Measurements from ENCODE around the gene RPS6KB1.
"Not testable (repeated sequence)": the region's sequence is repeated elsewhere in the genome, so short reads cannot be mapped to it uniquely, and the experiment has no call there.

RPS6KB1 gene

DNA sequence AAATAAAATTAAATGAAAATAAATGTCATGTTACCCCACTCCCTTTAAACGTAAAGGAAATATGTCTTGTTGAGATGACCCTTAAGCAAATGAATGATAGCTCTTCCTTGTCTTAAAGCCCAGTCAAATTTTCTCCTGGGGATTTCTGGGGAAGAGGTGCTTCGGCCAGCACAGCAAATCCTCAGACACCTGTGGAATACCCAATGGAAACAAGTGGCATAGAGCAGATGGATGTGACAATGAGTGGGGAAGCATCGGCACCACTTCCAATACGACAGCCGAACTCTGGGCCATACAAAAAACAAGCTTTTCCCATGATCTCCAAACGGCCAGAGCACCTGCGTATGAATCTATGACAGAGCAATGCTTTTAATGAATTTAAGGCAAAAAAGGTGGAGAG, 53.5 kb downstream of the RPS6KB1 start:
- DNase-seq, result not testable (repeated sequence)

DNA sequence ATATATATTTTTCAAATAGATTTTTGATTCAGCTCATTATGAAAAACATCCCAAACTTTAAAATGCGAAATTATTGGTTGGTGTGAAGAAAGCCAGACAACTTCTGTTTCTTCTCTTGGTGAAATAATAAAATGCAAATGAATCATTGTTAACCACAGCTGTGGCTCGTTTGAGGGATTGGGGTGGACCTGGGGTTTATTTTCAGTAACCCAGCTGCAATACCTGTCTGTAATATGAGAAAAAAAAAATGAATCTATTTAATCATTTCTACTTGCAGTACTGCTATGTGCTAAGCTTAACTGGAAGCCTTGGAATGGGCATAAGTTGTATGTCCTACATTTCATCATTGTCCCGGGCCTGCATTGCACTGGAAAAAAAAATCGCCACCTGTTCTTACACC, 54.4 kb downstream of the RPS6KB1 start:
- not testable (repeated sequence) for DNase-seq

DNA sequence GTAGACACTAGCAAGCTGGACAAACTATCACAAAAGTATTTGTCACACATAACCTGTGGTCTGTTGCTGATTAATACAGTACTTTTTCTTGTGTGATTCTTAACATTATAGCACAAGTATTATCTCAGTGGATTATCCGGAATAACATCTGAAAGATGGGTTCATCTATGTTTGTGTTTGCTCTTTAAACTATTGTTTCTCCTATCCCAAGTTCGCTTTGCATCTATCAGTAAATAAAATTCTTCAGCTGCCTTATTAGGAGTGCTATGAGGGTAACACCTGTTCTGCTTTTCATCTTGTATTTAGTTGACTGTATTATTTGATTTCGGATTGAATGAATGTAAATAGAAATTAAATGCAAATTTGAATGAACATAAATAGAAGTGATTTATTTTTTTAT, 57.1 kb downstream of the RPS6KB1 start:
- DNase-seq, result no peak

DNA sequence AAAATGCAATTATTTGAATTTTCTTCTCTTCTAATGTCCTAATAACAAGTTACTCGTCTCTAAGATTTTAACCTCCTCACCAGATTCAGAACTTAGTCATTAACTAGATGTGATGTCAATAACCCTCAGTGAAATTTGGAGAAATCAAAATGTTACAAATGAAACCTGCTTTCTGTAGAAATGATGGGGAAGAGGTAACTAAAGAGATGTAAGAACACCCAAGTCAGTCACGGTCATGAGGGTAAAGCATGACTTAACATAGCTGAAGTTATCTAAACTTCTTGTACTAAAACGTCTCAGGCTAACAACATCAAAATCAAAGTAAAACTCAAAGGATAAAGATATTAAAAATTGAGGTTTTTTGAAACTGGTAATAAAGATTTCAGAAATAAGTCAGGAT, 61.9 kb downstream of the RPS6KB1 start:
- DNase-seq, result no peak

DNA sequence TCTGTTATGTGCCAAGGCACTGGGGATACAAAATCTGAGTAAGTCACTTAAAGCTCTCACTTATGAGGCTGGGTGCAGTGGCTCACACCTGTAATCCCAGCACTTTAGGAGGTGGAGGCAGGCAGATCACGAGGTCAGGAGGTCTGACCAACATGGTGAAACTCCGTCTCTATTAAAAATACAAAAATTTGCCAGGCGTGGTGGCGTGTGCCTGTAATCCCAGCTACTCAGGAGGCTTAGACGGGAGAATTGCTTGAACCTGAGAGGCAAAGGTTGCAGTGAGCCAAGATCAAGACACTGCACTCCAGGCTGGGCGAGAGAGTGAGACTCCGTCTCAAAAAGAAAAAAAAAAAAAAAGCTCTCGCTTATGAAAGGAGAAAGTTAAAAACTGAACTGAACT, 66.7 kb downstream of the RPS6KB1 start:
- not testable (repeated sequence) for DNase-seq

DNA sequence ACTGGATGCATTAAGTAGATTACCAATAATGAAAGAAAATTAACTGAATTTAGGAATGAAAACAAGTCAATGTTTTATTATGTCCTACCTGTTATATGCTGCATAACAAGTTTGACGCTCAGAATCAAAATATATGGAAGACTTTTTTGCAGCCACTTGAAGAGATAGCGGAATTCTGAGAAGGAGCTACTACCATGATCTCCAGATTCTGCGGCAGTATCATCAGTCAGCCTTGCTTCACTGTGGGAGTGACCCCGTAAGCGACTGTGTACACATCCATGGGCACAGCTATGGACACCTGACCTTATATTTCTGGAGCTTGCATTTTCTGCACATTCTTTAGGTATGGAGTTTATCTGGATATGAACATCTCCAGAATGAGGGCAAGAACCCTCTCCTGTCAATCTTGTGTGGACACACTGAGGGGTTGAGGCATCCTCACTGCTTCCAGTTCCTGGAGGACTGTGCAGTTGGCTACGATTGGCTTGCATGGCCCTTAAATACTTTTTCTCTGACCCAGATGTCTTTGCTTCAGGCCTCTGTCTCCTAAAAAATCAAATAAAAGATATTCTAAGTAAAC, 69.9 kb downstream of the RPS6KB1 start:
- no peak for DNase-seq

DNA sequence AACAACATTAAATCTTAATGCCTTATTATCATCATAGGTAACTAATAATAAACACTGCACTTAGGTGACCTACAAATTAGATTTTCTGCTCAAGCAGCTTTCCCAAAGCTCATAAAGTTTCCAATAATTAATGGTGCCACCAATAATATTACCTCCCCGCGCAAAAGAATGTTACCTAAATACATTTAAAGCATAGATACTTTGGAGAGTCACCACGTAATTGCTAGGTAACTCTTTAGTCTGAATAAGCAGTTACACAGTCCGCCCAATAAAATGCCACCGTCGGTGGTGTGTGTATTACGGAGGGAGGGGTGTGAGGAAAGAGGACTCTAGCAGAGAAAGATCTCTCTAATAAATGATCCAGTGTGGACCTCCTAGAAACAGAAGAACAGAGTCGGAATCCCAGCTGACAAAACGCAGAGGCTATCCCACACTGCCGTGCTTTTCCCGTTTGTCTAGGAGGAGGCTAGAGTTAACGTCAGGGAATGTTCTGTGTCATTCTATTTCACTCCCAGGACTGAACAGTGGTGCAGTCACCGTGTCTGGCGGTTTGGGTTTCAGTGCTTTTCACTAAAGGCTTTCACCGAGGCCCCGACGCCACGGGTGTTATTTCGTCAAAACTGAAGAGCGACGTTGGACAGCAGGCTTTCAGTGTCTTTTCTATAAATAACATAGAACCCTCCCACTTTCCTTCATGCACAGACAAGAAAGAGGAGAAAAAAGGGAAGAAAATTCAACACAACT, 71.0 kb downstream of the RPS6KB1 start:
- DNase-seq, result peak; percentile 1

DNA sequence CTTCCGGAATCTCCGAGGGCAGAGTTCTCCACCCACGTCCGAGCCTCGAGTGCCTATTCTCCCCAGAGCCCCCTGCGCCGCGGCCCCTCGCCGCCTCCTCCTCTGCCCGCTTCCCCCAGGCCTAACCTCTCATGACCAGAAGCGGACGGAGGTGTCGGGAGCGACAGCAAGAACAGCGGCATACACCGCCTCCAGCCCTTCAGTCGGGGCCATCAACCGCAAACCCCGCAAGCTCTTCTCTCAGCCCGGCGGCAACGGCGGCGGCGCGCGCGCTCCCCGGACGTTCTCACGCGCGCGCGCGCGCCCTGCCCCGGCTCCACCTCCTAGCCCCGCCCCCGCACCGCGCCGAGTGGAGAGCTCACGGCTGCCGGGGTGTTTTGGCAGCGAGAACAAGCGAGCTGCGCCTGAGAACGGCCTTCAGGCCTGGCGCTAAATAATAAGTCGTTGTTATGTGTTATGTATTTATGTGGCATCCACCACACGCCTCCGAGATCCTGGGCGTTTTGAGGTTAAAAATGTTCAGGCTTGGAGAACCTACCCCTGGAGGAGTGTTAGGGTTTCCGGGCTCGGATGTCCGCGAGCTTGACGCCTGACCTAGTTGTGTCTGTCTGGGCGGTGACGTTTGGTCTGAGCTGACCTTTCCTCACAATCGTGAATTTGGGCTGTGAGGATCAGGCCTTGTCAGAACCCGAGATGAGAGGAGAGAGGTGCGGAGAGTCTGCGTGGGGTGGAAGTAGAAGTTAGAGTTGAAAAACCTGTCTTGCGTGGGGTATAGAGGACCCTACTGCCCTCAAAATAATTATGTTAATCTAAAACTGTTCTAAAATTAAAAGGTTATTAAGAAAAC, 71.8 kb downstream of the RPS6KB1 start, which contains the start of gene RNFT1:
Gene RNFT1 (minus strand): TSS at position 259 of the 847 bp plus-strand sequence. CDS start 77 bp downstream, at position 182.
- peak; percentile 72 for DNase-seq

DNA sequence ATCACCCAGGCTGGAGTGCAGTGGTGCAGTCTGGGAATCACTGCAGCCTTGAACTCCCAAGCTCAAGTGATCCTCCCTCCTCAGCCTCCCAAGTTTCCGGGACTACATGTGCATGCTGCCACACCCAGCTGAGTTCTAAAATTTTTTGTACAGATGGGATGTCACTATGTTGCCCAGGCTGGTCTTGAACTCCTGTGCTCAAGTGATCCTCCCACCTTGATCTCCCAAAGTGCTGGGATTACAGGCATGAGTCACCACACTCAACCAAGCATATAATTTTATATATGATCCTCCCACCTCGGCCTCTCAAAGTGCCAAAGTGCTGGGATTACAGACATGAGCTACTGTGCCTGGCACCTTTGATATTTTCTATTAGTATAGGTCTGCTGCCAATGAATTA, 78.8 kb downstream of the RPS6KB1 start:
- not testable (repeated sequence) for DNase-seq

DNA sequence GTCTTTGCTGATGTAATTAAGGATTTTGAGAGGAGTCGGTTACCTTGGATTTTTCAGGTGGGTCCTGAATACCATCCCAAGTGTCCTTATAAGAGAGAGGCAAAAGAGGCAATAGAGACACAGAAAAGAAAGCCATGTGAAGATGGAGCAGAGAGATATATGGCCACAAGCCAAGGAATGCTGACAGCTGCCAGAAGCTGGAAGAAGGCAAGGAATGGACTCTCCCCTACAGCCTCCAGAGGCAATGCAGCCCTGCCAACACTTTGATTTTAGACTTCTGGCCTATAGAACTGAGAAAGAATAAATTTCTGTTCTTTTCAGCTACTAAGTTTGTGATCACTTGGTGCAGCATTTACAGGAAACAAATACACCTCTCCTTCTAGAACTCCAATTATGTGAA, 79.9 kb downstream of the RPS6KB1 start:
- peak; percentile 32 for DNase-seq

DNA sequence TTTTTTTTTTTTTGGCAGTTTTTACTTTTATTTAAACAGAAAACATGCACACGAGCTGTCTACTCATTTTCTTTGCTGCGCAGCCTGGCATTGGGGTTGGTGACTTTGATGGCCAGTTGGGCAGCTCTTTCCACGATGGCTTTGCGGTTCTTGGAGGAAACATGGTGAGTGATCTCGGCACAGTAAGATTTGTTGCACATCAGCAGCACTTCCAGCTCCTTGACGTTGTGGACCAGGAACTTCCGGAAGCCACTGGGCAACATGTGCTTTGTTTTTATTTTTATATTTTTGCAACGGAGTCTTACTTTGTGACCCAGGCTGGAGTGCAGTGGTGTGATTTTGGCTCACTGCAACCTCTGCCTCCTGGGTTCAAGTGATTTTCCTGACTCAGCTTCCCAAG, 80.6 kb downstream of the RPS6KB1 start:
- not testable (repeated sequence) for DNase-seq

DNA sequence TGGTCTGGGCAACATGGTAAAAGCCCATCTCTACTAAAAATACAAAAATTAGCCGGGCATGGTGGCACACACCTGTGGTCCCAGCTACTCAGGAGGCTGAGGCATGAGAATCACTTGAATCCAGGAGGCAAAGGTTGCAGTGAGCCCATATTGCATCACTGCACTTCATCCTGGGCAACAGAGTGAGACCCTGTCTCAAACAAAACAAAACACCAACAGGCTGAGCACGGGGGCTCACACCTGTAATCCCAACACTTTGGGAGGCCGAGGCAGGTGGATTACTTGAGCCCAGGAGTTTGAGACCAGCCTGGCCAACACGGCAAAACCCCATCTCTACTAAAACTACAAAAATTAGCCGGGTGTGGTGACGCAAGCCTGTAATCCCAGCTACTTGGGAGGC, 82.2 kb downstream of the RPS6KB1 start:
- DNase-seq, result not testable (repeated sequence)

DNA sequence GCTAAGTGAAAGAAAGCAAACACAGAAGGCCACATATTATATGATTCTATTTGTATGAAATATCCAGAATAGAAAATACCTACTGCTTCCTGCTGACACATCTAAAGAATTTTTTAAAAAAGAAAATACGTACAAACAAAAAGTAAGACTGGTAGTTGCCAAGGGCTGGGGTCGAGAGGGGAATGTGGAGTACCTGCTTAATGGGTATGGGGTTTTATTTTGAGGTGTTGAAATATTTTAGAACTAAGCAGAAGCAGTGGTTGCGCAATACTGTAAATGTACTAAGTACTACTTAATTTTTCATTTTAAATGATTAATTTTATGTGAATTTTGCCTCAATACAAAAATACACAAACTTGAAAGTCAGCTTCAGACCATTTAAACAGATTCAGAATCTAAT, 103.7 kb downstream of the RPS6KB1 start:
- not testable (repeated sequence) for DNase-seq
